H9 (cell line): ENCODE results near the gene MARCHF3. TPM values are rescaled to one million over a fixed set of nuclear protein-coding genes. Genes with fewer than 3 reads are reported as not detected.

Source experiments
- DNase-seq: peaks from one replicate; pipeline ENCODE4 v3.0.0-alpha.2; 2017
- H2AFZ ChIP-seq: one replicate; pipeline ENCODE4 v1.6.1; 2013; ENCODE audit warnings: mild to moderate bottlenecking, low read length, control low read depth, moderate library complexity
- H2AK5ac ChIP-seq: 2 replicates; pipeline ENCODE4 v1.6.1; 2013; ENCODE audit warnings: low read length, control low read depth, mixed read lengths; ENCODE audit not compliant: insufficient read length
- H2BK120ac ChIP-seq: one replicate; pipeline ENCODE4 v1.6.1; 2013; ENCODE audit warnings: low read depth, mild to moderate bottlenecking, low read length, control low read depth, inconsistent platforms; ENCODE audit not compliant: poor library complexity, severe bottlenecking
- H2BK12ac ChIP-seq: 2 replicates; pipeline ENCODE4 v1.6.1; 2013; ENCODE audit warnings: low read length, control low read depth, mixed read lengths, low read depth; ENCODE audit not compliant: insufficient read length
- H2BK15ac ChIP-seq: 2 replicates; pipeline ENCODE4 v1.6.1; 2013; ENCODE audit warnings: low read depth, low read length, control low read depth
- H2BK20ac ChIP-seq: one replicate; pipeline ENCODE4 v1.6.1; 2013; ENCODE audit warnings: low read depth, mild to moderate bottlenecking, low read length, control low read depth, inconsistent platforms; ENCODE audit not compliant: poor library complexity, severe bottlenecking
- H2BK5ac ChIP-seq: 2 replicates; pipeline ENCODE4 v1.6.1; 2013; ENCODE audit warnings: low read length, control low read depth, mixed read lengths; ENCODE audit not compliant: insufficient read length
- H3K14ac ChIP-seq: 2 replicates; pipeline ENCODE4 v1.6.1; 2013; ENCODE audit warnings: low read length, control low read depth; ENCODE audit not compliant: insufficient read depth
- H3K18ac ChIP-seq: 2 replicates; pipeline ENCODE4 v1.6.1; 2013; ENCODE audit warnings: low read depth, mild to moderate bottlenecking, mixed read lengths, low read length, control low read depth; ENCODE audit not compliant: insufficient read length
- H3K23ac ChIP-seq: 2 replicates; pipeline ENCODE4 v1.6.1; 2013; ENCODE audit warnings: low read length, control low read depth, mixed read lengths, low read depth; ENCODE audit not compliant: insufficient read length
- H3K23me2 ChIP-seq: 2 replicates; pipeline ENCODE4 v1.6.1; 2013; ENCODE audit warnings: low read depth, mild to moderate bottlenecking, mixed read lengths, low read length, control low read depth; ENCODE audit not compliant: insufficient read length, poor library complexity, severe bottlenecking
- H3K27ac ChIP-seq: 2 replicates; pipeline ENCODE4 v1.5.1; 2013; ENCODE audit warnings: low read length, control low read depth, mixed read lengths, low read depth; ENCODE audit not compliant: insufficient read length
- H3K27me3 ChIP-seq: 2 replicates; pipeline ENCODE4 v1.6.1; 2013; ENCODE audit warnings: low read length, control low read depth, inconsistent platforms; ENCODE audit not compliant: insufficient read depth
- H3K4ac ChIP-seq: 2 replicates; pipeline ENCODE4 v1.6.1; 2013; ENCODE audit warnings: low read depth, mild to moderate bottlenecking, control low read depth, inconsistent platforms, low read length, moderate library complexity
- H3K4me1 ChIP-seq: 2 replicates; pipeline ENCODE4 v1.6.1; 2013; ENCODE audit warnings: low read length, control low read depth, inconsistent platforms; ENCODE audit not compliant: insufficient read depth
- H3K4me2 ChIP-seq: 2 replicates; pipeline ENCODE4 v1.6.1; 2013; ENCODE audit warnings: low read length, control low read depth, mixed read lengths; ENCODE audit not compliant: insufficient read length, insufficient read depth
- H3K56ac ChIP-seq: 2 replicates; pipeline ENCODE4 v1.6.1; 2013; ENCODE audit warnings: low read depth, mild to moderate bottlenecking, mixed read lengths, low read length, control low read depth; ENCODE audit not compliant: insufficient read length
- H3K79me1 ChIP-seq: 2 replicates; pipeline ENCODE4 v1.6.1; 2013; ENCODE audit warnings: low read depth, mild to moderate bottlenecking, moderate library complexity, low read length, control low read depth, inconsistent platforms; ENCODE audit not compliant: insufficient read depth, poor library complexity, severe bottlenecking
- H3K79me2 ChIP-seq: 2 replicates; pipeline ENCODE4 v1.6.1; 2013; ENCODE audit warnings: low read length, control low read depth, inconsistent platforms; ENCODE audit not compliant: insufficient read depth
- H3K9ac ChIP-seq: 2 replicates; pipeline ENCODE4 v1.6.1; 2013; ENCODE audit warnings: low read length, control low read depth, mixed read lengths; ENCODE audit not compliant: insufficient read length; ENCODE audit errors: extremely low read depth
- H3K9me3 ChIP-seq: one replicate; pipeline ENCODE4 v1.6.1; 2013; ENCODE audit warnings: low read depth, low read length, inconsistent platforms; ENCODE audit not compliant: control insufficient read depth
- H3T11ph ChIP-seq: one replicate; pipeline ENCODE4 v1.6.1; 2013; ENCODE audit warnings: mild to moderate bottlenecking, low read length, control low read depth, inconsistent platforms
- H4K20me1 ChIP-seq: one replicate; pipeline ENCODE4 v1.6.1; 2013; ENCODE audit not compliant: control insufficient read depth, insufficient read length, insufficient read depth
- H4K5ac ChIP-seq: 2 replicates; pipeline ENCODE4 v1.6.1; 2013; ENCODE audit warnings: low read depth, mild to moderate bottlenecking, mixed read lengths, low read length, control low read depth; ENCODE audit not compliant: insufficient read length
- H4K8ac ChIP-seq: replicated peaks from 2 replicates; pipeline ENCODE4 v1.6.1; 2013; ENCODE audit warnings: low read length, control low read depth, mixed read lengths, low read depth; ENCODE audit not compliant: insufficient read length
- H4K91ac ChIP-seq: 2 replicates; pipeline ENCODE4 v1.6.1; 2013; ENCODE audit warnings: low read depth, mild to moderate bottlenecking, moderate library complexity, mixed read lengths, low read length, control low read depth; ENCODE audit not compliant: insufficient read length
- H3K27ac Mint-ChIP-seq, 3 experiments: 2 replicates in 2 of 3; 3 replicates in 1 of 3; pipeline ENCODE4 v1.8.0; 2020 to 2021; ENCODE audit warnings: mixed read lengths in 3 of 3, mild to moderate bottlenecking in 1 of 3, moderate library complexity in 1 of 3
- H3K27me3 Mint-ChIP-seq: 2 replicates; pipeline ENCODE4 v1.8.0; 2021; ENCODE audit warnings: low read depth, mild to moderate bottlenecking, moderate library complexity, mixed read lengths
- H3K36me3 Mint-ChIP-seq, 3 experiments: 2 replicates in 2 of 3; 3 replicates in 1 of 3; pipeline ENCODE4 v1.8.0; 2020 to 2021; ENCODE audit warnings: low read depth in 3 of 3, mixed read lengths in 3 of 3; ENCODE audit not compliant: insufficient read depth in 1 of 3
- H3K4me1 Mint-ChIP-seq, 2 experiments: 2 replicates each; pipeline ENCODE4 v1.8.0; 2020; ENCODE audit warnings: mixed read lengths in 2 of 2
- H3K4me3 Mint-ChIP-seq, 2 experiments: 2 replicates in 1 of 2; 3 replicates in 1 of 2; pipeline ENCODE4 v1.8.0; 2020 to 2021; ENCODE audit warnings: mild to moderate bottlenecking in 2 of 2, mixed read lengths in 2 of 2, moderate library complexity in 1 of 2
- H3K9me3 Mint-ChIP-seq, 2 experiments: 2 replicates in 1 of 2; 3 replicates in 1 of 2; pipeline ENCODE4 v1.8.0; 2020; ENCODE audit warnings: mild to moderate bottlenecking in 2 of 2, mixed read lengths in 2 of 2, moderate library complexity in 1 of 2
- CTCF ChIP-seq: fragments of 200-600 bp; sonication (generic); conservative IDR thresholded peaks from 3 replicates; pipeline ENCODE4 v1.8.0; 2021; ENCODE audit warnings: antibody characterized with exemption, mild to moderate bottlenecking
- WGBS: extraction: QIAGEN DNeasy Blood & Tissue Kit; methylation state at CpG from one replicate; pipeline ENCODE4 v1.1.7; 2013; ENCODE audit warnings: missing lambda C conversion rate, low lambda C conversion rate, mixed read lengths; ENCODE audit not compliant: insufficient read length; ENCODE audit errors: extremely low coverage; 5-methylcytosine and 5-hydroxymethylcytosine counted together
- total RNA-seq: library from RNA; stranded (reverse); gene quantifications from 2 replicates; pipeline ENCODE4 v1.2.1, GENCODE V29; 2021

The MARCHF3 gene
- total RNA-seq, 1 experiment from 2014 or later: 17.7 TPM

GRCh38 chr5:126984632-126985031 is 45.7 kb downstream of the MARCHF3 start:
- no peaks in the 10 kb centered on the region for H4K20me1 ChIP-seq
- H4K91ac ChIP-seq: no peak overlapping the region
- Mint-ChIP-seq H3K4me1 (peaks cover 19 to 20% of the 10 kb centered on the region in 2 experiments), H3K27me3 (no peaks in the 10 kb centered on the region), H3K4me3 (no peak overlapping the region), H3K9me3 (peaks cover 0 to 5% of the 10 kb centered on the region in 2 experiments; a peak in 2 of 5 replicates), H3K36me3 (peaks cover 0 to 8% (median 3%) of the 10 kb centered on the region in 3 experiments; a peak in 2 of 7 replicates), H3K27ac (peak overlapping the region in 2 of 3 experiments; percentile 18 to 27; a peak in 1 of 7 replicates)
- peaks cover 2% of the 10 kb centered on the region; the same call in 1 of the 2 replicates for H3K4me1 ChIP-seq
- no peaks in the 10 kb centered on the region for H3K23me2 ChIP-seq
- H2AFZ ChIP-seq: no peak overlapping the region
- no peak for TF ChIP-seq CTCF
- no peak overlapping the region for H3K4ac ChIP-seq
- H2BK12ac ChIP-seq: no peak overlapping the region
- no peak overlapping the region for H4K5ac ChIP-seq
- no CpG with 5 or more reads among the region's 2 CpGs for WGBS
- H2BK20ac ChIP-seq: no peak overlapping the region
- H3K27me3 ChIP-seq: no peaks in the 10 kb centered on the region
- H2BK120ac ChIP-seq: no peak overlapping the region
- no peaks in the 10 kb centered on the region for H3K9me3 ChIP-seq
- H3K9ac ChIP-seq: no peak overlapping the region
- H3K56ac ChIP-seq: no peak overlapping the region
- H3K4me2 ChIP-seq: no peak overlapping the region
- H3K23ac ChIP-seq: no peak overlapping the region
- peaks cover 1% of the 10 kb centered on the region; the same call in 1 of the 2 replicates for H3K79me2 ChIP-seq
- H3K14ac ChIP-seq: no peak overlapping the region
- no peak overlapping the region for H3T11ph ChIP-seq
- no peak overlapping the region for H3K27ac ChIP-seq
- H3K79me1 ChIP-seq: no peaks in the 10 kb centered on the region
- no peak for DNase-seq
- no peak overlapping the region for H4K8ac ChIP-seq
- no peak overlapping the region for H2BK15ac ChIP-seq
- H2AK5ac ChIP-seq: no peak overlapping the region
- H2BK5ac ChIP-seq: no peak overlapping the region
- no peak overlapping the region for H3K18ac ChIP-seq
